Measurements from ENCODE around the gene YY1.
"Not testable (repeated sequence)": the region's sequence is repeated elsewhere in the genome, so short reads cannot be mapped to it uniquely, and the experiment has no call there.

Gene YY1

GRCh38 chr14:100285021-100285912 lies 46.3 kb downstream of the YY1 start:
- DNase-seq = peak; percentile 73 to 76

GRCh38 chr14:100285913-100286400 lies 47.0 kb downstream of the YY1 start:
- DNase-seq = no peak

- no peak for DNase-seq
Measured at GRCh38 chr14:100286484-100287191, 47.7 kb downstream of the YY1 start.

- no peak for DNase-seq
Measured at GRCh38 chr14:100287202-100287997, 48.5 kb downstream of the YY1 start.

GRCh38 chr14:100287998-100288295 lies 49.0 kb downstream of the YY1 start:
- not testable (repeated sequence) for DNase-seq

- DNase-seq = no peak
Measured at GRCh38 chr14:100288382-100289185, 49.6 kb downstream of the YY1 start.

GRCh38 chr14:100289916-100290606 lies 51.1 kb downstream of the YY1 start:
- no peak for DNase-seq

- no peak for DNase-seq
Measured at GRCh38 chr14:100290607-100291304, 51.8 kb downstream of the YY1 start.

- DNase-seq = no peak
Measured at GRCh38 chr14:100291305-100292075, 52.5 kb downstream of the YY1 start.

GRCh38 chr14:100292301-100292775 lies 53.4 kb downstream of the YY1 start:
- no peak for DNase-seq

GRCh38 chr14:100292776-100293461 lies 54.0 kb downstream of the YY1 start:
- DNase-seq = no peak

GRCh38 chr14:100293497-100294212 lies 54.7 kb downstream of the YY1 start:
- DNase-seq = no peak

GRCh38 chr14:100294213-100294962 lies 55.4 kb downstream of the YY1 start:
- DNase-seq = no peak

- no peak for DNase-seq
Measured at GRCh38 chr14:100294963-100295330, 56.0 kb downstream of the YY1 start.

GRCh38 chr14:100295376-100296105 lies 56.6 kb downstream of the YY1 start:
- DNase-seq = no peak

GRCh38 chr14:100296106-100296651 lies 57.2 kb downstream of the YY1 start:
- DNase-seq = no peak

GRCh38 chr14:100296729-100297128 lies 57.8 kb downstream of the YY1 start:
- DNase-seq = not testable (repeated sequence)

Data from activated CD4-positive, alpha-beta T cell treated with anti-CD3 and anti-CD28 coated beads for 4 hours (primary cell).